IMR-90 (cell line): ENCODE results near the gene SNIP1. TPM values are rescaled to one million over a fixed set of nuclear protein-coding genes. Genes with fewer than 3 reads are reported as not detected.

Experiments
- ATAC-seq: fragments of 200-7000 bp; cut with Tn5 transposase; 2 replicates; pipeline ENCODE4 v1.9.1; 2020; ENCODE audit warnings: low read depth, mild to moderate bottlenecking, moderate library complexity
- BruUV-seq: library from RNA; stranded (reverse); fragments of 400-500 nt; replicated peaks from 2 replicates; lab custom pipeline; 2021; lab: Mats Ljungman, UMichigan
- CTCF ChIA-PET: fragments of 300-600 bp; formaldehyde crosslinking; extraction: SDS; loops from one replicate; lab custom pipeline; 2021; ENCODE audit warnings: antibody characterized with exemption; lab: Yijun Ruan, JAX
- POLR2A ChIA-PET: fragments of 300-600 bp; sonication (Branson Sonifier 250); formaldehyde crosslinking; loops from one replicate; lab custom pipeline; 2022; ENCODE audit warnings: antibody characterized with exemption; ENCODE audit not compliant: unreplicated experiment; lab: Charles Lee
- DNase-seq: peaks from one replicate; pipeline ENCODE4 v3.0.0; 2013
- H2AFZ ChIP-seq: replicated peaks from 2 replicates; pipeline ENCODE3; 2013; ENCODE audit warnings: low read length, mild to moderate bottlenecking; ENCODE audit not compliant: poor library complexity
- H2AK5ac ChIP-seq: 2 replicates; pipeline ENCODE4 v1.6.1; 2013; ENCODE audit warnings: low read depth, low read length, inconsistent platforms
- H2AK9ac ChIP-seq: replicated peaks from 2 replicates; pipeline ENCODE3; 2013; ENCODE audit warnings: mild to moderate bottlenecking, low read depth, low read length, moderate library complexity; ENCODE audit not compliant: poor library complexity
- H2BK120ac ChIP-seq: 2 replicates; pipeline ENCODE4 v1.6.1; 2013; ENCODE audit warnings: low read depth, low read length, inconsistent platforms
- H2BK15ac ChIP-seq: 3 replicates; pipeline ENCODE4 v1.6.1; 2013; ENCODE audit warnings: low read depth, low read length, inconsistent platforms
- H2BK20ac ChIP-seq: 2 replicates; pipeline ENCODE4 v1.6.1; 2013; ENCODE audit warnings: low read depth, mild to moderate bottlenecking, inconsistent platforms, low read length, moderate library complexity
- H2BK5ac ChIP-seq: 2 replicates; pipeline ENCODE4 v1.6.1; 2013; ENCODE audit warnings: mild to moderate bottlenecking, low read depth, low read length, inconsistent platforms; ENCODE audit not compliant: poor library complexity, severe bottlenecking
- H3K14ac ChIP-seq: replicated peaks from 2 replicates; pipeline ENCODE4 v1.6.1; 2013; ENCODE audit warnings: low read depth, low read length, inconsistent platforms
- H3K18ac ChIP-seq: 2 replicates; pipeline ENCODE4 v1.6.1; 2013; ENCODE audit warnings: low read depth, low read length, control low read depth
- H3K23ac ChIP-seq: 2 replicates; pipeline ENCODE4 v1.6.1; 2013; ENCODE audit warnings: low read depth, low read length, inconsistent platforms
- H3K27ac ChIP-seq: 2 replicates; pipeline ENCODE4 v1.5.1; 2013; ENCODE audit warnings: mild to moderate bottlenecking, control low read depth, low read length; ENCODE audit not compliant: insufficient read depth
- H3K27me3 ChIP-seq: 2 replicates; pipeline ENCODE4 v1.6.1; 2013; ENCODE audit warnings: low read length; ENCODE audit not compliant: control insufficient read depth, insufficient read depth
- H3K36me3 ChIP-seq: 2 replicates; pipeline ENCODE4 v1.6.1; 2013; ENCODE audit warnings: low read length, mixed read lengths; ENCODE audit not compliant: control insufficient read depth, insufficient read depth
- H3K4ac ChIP-seq: 2 replicates; pipeline ENCODE4 v1.6.1; 2013; ENCODE audit warnings: low read depth, low read length, inconsistent platforms
- H3K4me1 ChIP-seq: 2 replicates; pipeline ENCODE4 v1.6.1; 2013; ENCODE audit warnings: low read length, mixed read lengths; ENCODE audit not compliant: control insufficient read depth, insufficient read depth
- H3K4me2 ChIP-seq: 2 replicates; pipeline ENCODE4 v1.6.1; 2013; ENCODE audit warnings: low read depth, mild to moderate bottlenecking, control low read depth, low read length, moderate library complexity
- H3K4me3 ChIP-seq: 2 replicates; pipeline ENCODE4 v1.5.1; 2013; ENCODE audit warnings: low read depth, mild to moderate bottlenecking, control low read depth, low read length, moderate library complexity; ENCODE audit not compliant: insufficient read depth
- H3K56ac ChIP-seq: 2 replicates; pipeline ENCODE4 v1.6.1; 2013; ENCODE audit warnings: low read length, inconsistent platforms; ENCODE audit not compliant: insufficient read depth; ENCODE audit errors: extremely low read depth
- H3K79me1 ChIP-seq, 2 experiments: 2 replicates each; pipeline ENCODE4 v1.6.1; 2013; ENCODE audit warnings: low read length in 2 of 2, inconsistent platforms in 1 of 2, low read depth in 1 of 2
- H3K9ac ChIP-seq: 2 replicates; pipeline ENCODE4 v1.6.1; 2013; ENCODE audit warnings: low read depth, low read length, control low read depth
- H3K9me1 ChIP-seq: 2 replicates; pipeline ENCODE4 v1.6.1; 2013; ENCODE audit warnings: low read length, inconsistent platforms; ENCODE audit not compliant: insufficient read depth
- H3K9me3 ChIP-seq: 2 replicates; pipeline ENCODE4 v1.6.1; 2013; ENCODE audit warnings: low read length; ENCODE audit not compliant: control insufficient read depth, insufficient read depth
- H4K20me1 ChIP-seq: 2 replicates; pipeline ENCODE4 v1.6.1; 2013; ENCODE audit warnings: low read length, inconsistent platforms; ENCODE audit not compliant: insufficient read depth
- H4K5ac ChIP-seq: 2 replicates; pipeline ENCODE4 v1.6.1; 2013; ENCODE audit warnings: mild to moderate bottlenecking, low read depth, low read length, control low read depth
- H4K8ac ChIP-seq, 2 experiments: 2 replicates each; pipeline ENCODE4 v1.6.1; 2013; ENCODE audit warnings: low read depth in 2 of 2, low read length in 2 of 2, control low read depth in 1 of 2, inconsistent platforms in 1 of 2
- H4K91ac ChIP-seq: 2 replicates; pipeline ENCODE4 v1.6.1; 2013; ENCODE audit warnings: low read depth, low read length, inconsistent platforms; ENCODE audit not compliant: insufficient read depth
- CEBPB ChIP-seq: IDR thresholded peaks from 2 replicates; pipeline ENCODE4 v1.6.1; 2012; ENCODE audit warnings: low read depth, low read length, improper control_type of control experiment
- CHD1 ChIP-seq: IDR thresholded peaks from 2 replicates; pipeline ENCODE4 v1.6.1; 2012; ENCODE audit warnings: low read depth, low read length, improper control_type of control experiment
- FOS ChIP-seq: fragments of 150-350 bp; IDR thresholded peaks from 2 replicates; pipeline ENCODE4 v1.6.1; 2016; ENCODE audit warnings: low read depth, low read length
- MAZ ChIP-seq: IDR thresholded peaks from 2 replicates; pipeline ENCODE4 v1.6.1; 2012; ENCODE audit warnings: low read depth, mild to moderate bottlenecking, low read length, improper control_type of control experiment, moderate library complexity, borderline replicate concordance
- MXI1 ChIP-seq: IDR thresholded peaks from 2 replicates; pipeline ENCODE4 v1.6.1; 2012; ENCODE audit warnings: low read depth, mild to moderate bottlenecking, low read length, moderate library complexity, borderline replicate concordance
- POLR2A ChIP-seq: IDR thresholded peaks from 2 replicates; pipeline ENCODE4 v1.6.1; 2012; ENCODE audit warnings: mild to moderate bottlenecking, low read depth, low read length
- WGBS, 2 experiments: methylation state at CpG; one replicate each; pipeline versions ENCODE4 v1.1.5 to v1.1.7; 2013; ENCODE audit warnings: missing lambda C conversion rate in 2 of 2; ENCODE audit not compliant: insufficient read length in 1 of 2; ENCODE audit errors: extremely low coverage in 2 of 2; 5-methylcytosine and 5-hydroxymethylcytosine counted together
- dilution Hi-C: fragments of 300-500 bp; cut with HindIII; formaldehyde crosslinking; loops from one replicate; pipeline ENCODE4 v1.14.3; 2018; ENCODE audit warnings: low sequenced_read_pairs; ENCODE audit not compliant: unreplicated experiment
- in situ Hi-C: fragments of 300-500 bp; cut with MboI; formaldehyde crosslinking; loops from 3 replicates; pipeline ENCODE4 v1.14.3; 2019; ENCODE audit warnings: low sequenced_read_pairs, inconsistent platforms, mixed read lengths
- intact Hi-C: fragments of 100-400 bp; cut with micrococcal nuclease; formaldehyde crosslinking; loops from 2 replicates; pipeline ENCODE4 v1.10.0; 2022
- polyA plus RNA-seq, 3 experiments: library from polyadenylated mRNA; depleted of rRNA; stranded (reverse); fragments of >200 nt; gene quantifications; 2 replicates each; pipeline ENCODE4 v1.2.3, GENCODE V29; 2012; ENCODE audit warnings: low replicate concordance in 1 of 3
- total RNA-seq: library from RNA; depleted of rRNA; stranded (reverse); fragments of >200 nt; gene quantifications from 2 replicates; pipeline ENCODE4 v1.2.3, GENCODE V29; 2012

SNIP1 gene
- total and polyA plus RNA-seq, 2 of the 4 experiments (the other 2 are of a cell fraction), result 6.8 to 11.3 TPM

DNA sequence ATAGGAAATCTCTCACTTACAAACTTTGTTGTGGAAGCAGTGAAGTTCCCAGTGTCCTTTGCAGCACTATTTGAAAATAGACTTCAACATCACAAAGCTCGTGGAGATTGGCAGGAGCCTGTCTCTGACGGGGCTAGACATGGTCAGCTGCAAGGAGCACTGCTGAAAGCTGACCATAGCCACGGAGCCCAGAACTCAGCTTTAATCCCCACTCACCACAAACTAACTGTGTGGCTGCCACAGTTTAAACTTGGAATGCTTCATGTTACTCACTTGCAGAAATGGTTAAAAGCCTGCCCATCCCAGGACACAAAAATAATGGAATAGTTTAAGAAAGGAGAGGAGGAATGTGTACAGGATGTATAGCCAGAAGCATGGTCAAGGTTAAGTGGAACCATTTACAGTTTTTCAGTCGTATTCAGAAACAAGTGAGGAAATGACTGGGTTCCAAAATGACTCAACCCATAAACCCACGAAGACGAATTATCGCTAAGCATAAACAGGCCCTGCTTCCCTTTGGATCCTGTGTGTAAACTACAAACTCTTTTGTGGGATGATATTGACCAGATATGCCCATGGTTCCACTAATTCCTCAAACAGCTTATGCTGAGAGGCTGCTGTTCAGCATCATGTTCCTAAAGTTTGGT is 20.9 kb upstream of the SNIP1 start:
- no TSS peak for BruUV-seq
- H3K4me2 ChIP-seq, result peak overlapping the region; percentile 45
- POLR2A ChIA-PET, result no interaction called here

More for the DNA sequence above, 20.9 kb upstream of the SNIP1 start:
- Histone ChIP-seq H3K4ac (peak overlapping the region; percentile 78), H3K9me3 (no peaks in the 10 kb centered on the region), H2BK15ac (peak overlapping the region; percentile 26; the same call in 2 of the 3 replicates), H4K91ac (peak overlapping the region; percentile 42), H3K9me1 (peaks cover 2% of the 10 kb centered on the region; the same call in 1 of the 2 replicates), H3K4me3 (no peak overlapping the region), H4K5ac (peak overlapping the region; percentile 54; the same call in 1 of the 2 replicates), H3K79me1 (peaks cover 4 to 44% of the 10 kb centered on the region in 2 experiments; a peak in 3 of 4 replicates), H2AFZ (peak overlapping the region; percentile 1), H3K27ac (peak overlapping the region; percentile 71), H3K36me3 (peaks cover 43% of the 10 kb centered on the region), H2AK9ac (no peak overlapping the region), H3K9ac (no peak overlapping the region; the same call in 1 of the 2 replicates), H2BK20ac (peak overlapping the region; percentile 62; the same call in 1 of the 2 replicates), H3K56ac (peak overlapping the region; percentile 46; the same call in 1 of the 2 replicates), H3K27me3 (no peaks in the 10 kb centered on the region), H3K14ac (peak overlapping the region; percentile 56), H3K23ac (peak overlapping the region; percentile 0; the same call in 1 of the 2 replicates), H3K4me1 (peaks cover 14% of the 10 kb centered on the region), H4K8ac (peak overlapping the region; percentile 4 to 49; a peak in 3 of 4 replicates), H2BK120ac (peak overlapping the region; percentile 49), H3K18ac (peak overlapping the region; percentile 69), H2BK5ac (peak overlapping the region; percentile 86), H4K20me1 (peaks cover 15% of the 10 kb centered on the region), H2AK5ac (peak overlapping the region; percentile 11; the same call in 1 of the 2 replicates)
- no CpG with 5 or more reads among the region's 7 CpGs for WGBS, 2 experiments
- in situ Hi-C loops, result loop anchor here (25.0 kb wide), 1 partner anchor 437 kb away; the partner anchor contains the start of genes FHL3 and UTP11
- CTCF ChIA-PET, result interaction anchor here (0.7 kb wide), 1 partner anchor 8 kb away, joined by 3 read pairs; no protein-coding TSS in a partner anchor
- dilution Hi-C loops, result no loop called here
- peak; percentile 67 for TF ChIP-seq FOS
- TF ChIP-seq MXI1, result no peak
- peak; percentile 31; the same call in 1 of the 2 replicates for TF ChIP-seq CEBPB
- TF ChIP-seq POLR2A, result peak; percentile 69
- TF ChIP-seq MAZ, result no peak
- no peak for TF ChIP-seq CHD1
- intact Hi-C loops, result loop anchor here (10.0 kb wide), 1 partner anchor 120 kb away; no protein-coding TSS in a partner anchor
- ATAC-seq (peak; percentile 75), DNase-seq (peak; percentile 91)
